GM13976 (cell line): ENCODE measurements around the gene TCHHL1.

ENCODE experiments used
- DNase-seq: peaks from one replicate; pipeline ENCODE4 v3.0.0; 2012; ENCODE audit warnings: low spot score
- in situ Hi-C: fragments of 300-500 bp; cut with MboI; formaldehyde crosslinking; loops from one replicate; pipeline ENCODE4 v1.12.0; 2022; ENCODE audit warnings: low sequenced_read_pairs, mixed read lengths, inconsistent platforms; ENCODE audit not compliant: unreplicated experiment
- TF ChIP-seq, protein P1 (sequence below): IDR thresholded peaks from 2 replicates; pipeline ENCODE4 v1.5.1; 2012; ENCODE audit warnings: borderline replicate concordance, mild to moderate bottlenecking; ENCODE audit not compliant: insufficient read depth; ENCODE audit errors: extremely low read depth, missing control alignments, control extremely low read depth

TCHHL1 gene

DNA sequence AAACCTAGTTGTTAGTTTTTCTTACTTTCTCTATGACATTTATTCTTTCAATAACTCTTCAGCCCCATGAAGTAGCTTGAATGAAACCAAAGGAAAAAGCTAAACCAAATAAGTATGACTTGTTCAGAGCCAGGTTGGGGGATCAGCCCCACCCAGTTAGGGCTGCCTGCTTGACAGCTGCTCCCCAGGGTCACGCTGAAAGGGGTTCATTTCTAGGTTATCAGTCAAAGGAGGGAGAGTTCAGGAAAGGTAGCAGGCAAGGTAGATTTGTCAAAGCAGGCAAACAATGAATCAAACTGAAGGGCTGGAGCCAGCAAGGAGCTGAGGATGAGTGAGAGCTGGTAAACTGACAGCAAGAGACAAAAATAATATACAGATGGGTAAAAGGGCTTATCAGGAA is 49.0 kb downstream of the TCHHL1 start:
- in situ Hi-C loops, result no loop called here
- DNase-seq, result no peak
- TF ChIP-seq, protein P1, sequence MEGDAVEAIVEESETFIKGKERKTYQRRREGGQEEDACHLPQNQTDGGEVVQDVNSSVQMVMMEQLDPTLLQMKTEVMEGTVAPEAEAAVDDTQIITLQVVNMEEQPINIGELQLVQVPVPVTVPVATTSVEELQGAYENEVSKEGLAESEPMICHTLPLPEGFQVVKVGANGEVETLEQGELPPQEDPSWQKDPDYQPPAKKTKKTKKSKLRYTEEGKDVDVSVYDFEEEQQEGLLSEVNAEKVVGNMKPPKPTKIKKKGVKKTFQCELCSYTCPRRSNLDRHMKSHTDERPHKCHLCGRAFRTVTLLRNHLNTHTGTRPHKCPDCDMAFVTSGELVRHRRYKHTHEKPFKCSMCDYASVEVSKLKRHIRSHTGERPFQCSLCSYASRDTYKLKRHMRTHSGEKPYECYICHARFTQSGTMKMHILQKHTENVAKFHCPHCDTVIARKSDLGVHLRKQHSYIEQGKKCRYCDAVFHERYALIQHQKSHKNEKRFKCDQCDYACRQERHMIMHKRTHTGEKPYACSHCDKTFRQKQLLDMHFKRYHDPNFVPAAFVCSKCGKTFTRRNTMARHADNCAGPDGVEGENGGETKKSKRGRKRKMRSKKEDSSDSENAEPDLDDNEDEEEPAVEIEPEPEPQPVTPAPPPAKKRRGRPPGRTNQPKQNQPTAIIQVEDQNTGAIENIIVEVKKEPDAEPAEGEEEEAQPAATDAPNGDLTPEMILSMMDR, result no peak

DNA sequence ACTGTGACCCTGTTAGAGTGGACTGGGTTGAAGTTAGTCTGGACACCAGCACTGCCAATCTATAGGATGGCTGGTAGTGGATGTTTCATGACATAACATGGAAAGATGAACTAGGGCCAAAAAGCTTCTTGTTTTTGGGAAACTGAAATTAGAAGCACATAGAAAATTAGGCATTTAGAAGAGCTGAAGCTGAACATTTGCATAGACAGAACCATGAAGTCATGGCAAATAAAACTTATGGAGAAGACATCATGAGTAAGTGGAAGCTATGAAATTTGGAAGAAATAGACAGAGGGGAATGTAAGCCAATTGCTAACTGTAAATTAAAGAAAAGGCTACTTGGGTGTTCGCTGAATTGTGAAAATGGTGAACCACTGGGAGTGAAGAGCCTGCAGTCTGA is 49.4 kb downstream of the TCHHL1 start:
- no peak for DNase-seq
- TF ChIP-seq, protein P1, result no peak
- in situ Hi-C loops, result no loop called here

DNA sequence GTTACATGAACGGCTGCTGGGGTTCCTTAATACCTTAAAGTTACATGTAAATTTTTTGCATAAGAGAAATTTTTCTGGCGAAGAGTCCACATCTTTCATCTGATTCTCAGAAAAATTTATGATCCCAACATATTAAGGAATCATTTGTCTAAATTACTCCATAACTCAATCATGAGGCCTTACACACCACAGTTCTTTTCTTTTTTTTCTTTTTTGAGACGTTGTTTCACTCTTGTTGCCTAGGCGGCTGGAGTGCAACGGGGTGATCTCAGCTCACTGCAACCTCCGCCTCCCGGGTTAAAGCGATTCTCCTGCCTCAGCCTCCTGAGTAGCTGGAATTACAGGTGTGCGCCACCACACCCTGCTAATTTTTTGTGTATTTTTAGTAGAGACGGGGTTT is 50.0 kb downstream of the TCHHL1 start:
- no peak for DNase-seq

DNA sequence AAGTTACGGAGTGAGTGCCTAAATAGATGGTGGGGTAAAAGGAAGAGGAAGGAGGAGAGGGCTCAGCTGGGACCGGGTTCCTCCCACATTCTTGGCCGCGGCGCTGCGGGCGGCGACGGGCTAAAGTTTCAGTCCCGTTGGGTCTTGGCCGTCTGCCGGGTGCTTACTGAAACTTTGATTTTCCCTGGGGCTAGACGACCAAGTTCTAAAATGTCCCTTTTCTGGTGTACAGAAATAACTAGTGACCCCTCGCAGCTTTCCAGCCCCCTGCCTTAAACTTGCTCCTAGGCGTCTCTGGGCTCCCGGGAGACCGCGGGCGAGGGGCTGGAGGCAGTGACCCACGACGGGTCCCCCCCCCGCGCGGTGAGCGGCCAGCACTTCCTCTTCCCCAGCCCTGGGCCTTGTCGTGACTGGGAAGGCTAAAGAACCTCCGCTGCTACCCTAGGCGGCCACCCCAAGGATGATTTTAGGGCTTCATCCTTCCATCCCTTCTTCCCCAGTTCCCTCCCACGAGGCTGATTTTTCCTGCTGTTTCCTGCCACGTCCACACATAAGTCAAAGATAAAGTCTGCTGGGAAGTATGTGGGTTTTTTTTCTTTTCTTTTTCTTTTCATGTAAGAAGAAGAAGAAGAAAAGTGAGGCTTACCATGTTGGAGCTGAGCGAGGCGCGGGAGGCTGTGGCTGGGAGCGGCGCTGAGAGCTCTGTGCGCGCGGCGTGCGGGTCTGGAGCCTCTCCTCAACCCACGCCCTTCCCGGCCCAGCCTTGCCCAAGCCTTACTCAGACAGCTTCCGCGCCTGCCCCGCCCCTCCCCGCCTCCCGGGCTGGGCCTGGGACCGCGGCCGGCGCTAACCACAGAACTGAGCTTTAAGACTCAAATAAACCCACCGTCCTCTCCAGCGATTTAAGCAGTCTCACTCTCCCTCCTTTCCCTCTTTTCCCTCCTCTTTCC is 52.3 kb downstream of the TCHHL1 start, which contains the start of gene S100A11:
S100A11 (minus strand) TSS at position 738 of the 950 bp plus-strand sequence; CDS start at position 649, 89 bp downstream.
- in situ Hi-C loops, result no loop called here
- TF ChIP-seq, protein P1, result no peak
- peak; percentile 70 for DNase-seq

More for the DNA sequence above, 50.0 kb downstream of the TCHHL1 start:
- TF ChIP-seq, protein P1, result no peak
- in situ Hi-C loops, result no loop called here

DNA sequence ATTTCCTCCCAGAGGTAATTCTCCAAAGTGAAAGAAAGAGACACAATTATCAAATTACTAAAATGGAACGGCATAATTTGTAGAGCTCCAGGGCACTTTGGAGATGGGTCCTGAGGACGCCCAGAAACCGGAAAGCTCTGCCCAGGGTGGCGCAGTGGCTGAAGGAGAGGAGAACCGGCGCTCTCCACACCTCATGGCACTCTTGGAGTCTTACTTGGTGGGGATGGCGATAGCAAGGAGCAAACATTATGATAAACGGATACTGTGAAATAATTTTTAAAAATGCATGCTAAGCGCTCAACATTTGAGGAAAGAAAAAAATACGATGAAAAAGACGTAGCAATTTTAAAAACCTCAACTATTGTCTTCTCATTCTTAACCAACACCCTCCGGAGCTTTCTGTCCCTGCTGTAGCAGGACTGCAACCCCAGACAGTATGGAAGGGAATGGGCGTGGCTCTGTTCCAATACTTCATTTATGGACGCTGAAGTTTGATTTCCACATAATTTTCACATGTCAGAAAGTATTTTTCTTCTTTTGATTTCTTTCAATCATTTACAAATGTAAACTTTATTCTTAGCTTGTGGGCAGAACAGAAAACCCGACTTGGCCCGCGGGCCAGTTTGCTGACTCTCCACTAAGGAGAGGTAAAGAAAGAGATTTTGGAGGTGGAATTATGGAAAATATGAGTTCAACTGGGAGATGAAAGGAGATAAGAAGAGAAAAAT is 53.2 kb downstream of the TCHHL1 start:
- no peak for DNase-seq
- TF ChIP-seq, protein P1, result no peak
- in situ Hi-C loops, result no loop called here

DNA sequence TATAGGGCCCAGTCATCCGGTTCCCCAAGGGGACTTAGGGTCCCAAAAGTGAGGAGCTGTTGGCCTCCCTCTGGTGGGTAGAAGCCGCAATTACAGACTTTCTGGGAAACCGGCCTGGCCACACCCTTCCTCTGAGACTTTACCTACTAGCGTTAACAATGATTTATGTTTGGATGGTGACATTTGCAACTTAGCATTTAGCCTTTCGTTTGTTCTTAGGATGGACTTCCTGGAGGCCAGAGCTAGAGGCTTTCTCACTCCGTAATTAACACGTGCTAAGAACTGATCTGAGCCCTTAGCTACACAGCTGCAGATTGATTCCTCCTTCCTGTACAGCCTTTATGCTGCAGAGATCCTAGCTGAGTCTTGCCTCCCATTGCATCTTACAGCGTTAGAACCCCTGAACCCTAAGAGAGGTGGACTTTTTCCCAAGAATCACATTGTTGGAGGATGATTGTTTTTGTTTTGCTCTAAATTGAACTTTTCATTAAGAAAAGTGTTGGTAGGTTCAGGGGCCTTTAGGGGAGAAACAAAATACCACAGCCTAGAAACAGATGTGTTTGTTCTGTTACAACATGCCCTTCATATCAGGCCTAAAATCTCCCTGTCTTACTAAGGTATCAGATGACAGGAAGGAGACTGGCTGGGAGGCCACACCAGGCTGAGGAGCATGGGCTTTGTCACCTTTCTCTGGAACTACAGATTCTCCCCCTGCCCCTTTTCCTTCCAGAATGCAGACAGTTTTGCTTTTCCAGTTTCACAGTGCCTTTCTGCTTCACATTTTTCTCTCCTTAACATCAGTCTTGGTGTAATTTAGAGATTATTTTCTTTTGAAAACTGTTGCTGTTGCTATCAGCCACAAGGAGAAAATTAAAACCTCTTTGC is 54.0 kb downstream of the TCHHL1 start:
- in situ Hi-C loops, result no loop called here

More for the DNA sequence above, 54.0 kb downstream of the TCHHL1 start:
- peak; percentile 71 for DNase-seq
- TF ChIP-seq, protein P1, result peak; percentile 45
